NCI-H82 treated with DMSO at 0.1 percent for 48 hours (cell line): ENCODE measurements around the gene SPTBN4.
"Not testable (repeated sequence)": the region's sequence is repeated elsewhere in the genome, so short reads cannot be mapped to it uniquely, and the experiment has no call there.

Source experiments
- DNase-seq: peaks from one replicate; lab custom pipeline; 2025; ENCODE audit not compliant: unreplicated experiment; lab: John Stamatoyannopoulos, UW

Gene SPTBN4

GRCh38 chr19:40556953-40557530 lies 90.2 kb downstream of the SPTBN4 start:
- DNase-seq = no peak

GRCh38 chr19:40559394-40559793 lies 92.6 kb downstream of the SPTBN4 start:
- DNase-seq = no peak

- no peak for DNase-seq
Measured at GRCh38 chr19:40560092-40560507, 93.3 kb downstream of the SPTBN4 start.

- no peak for DNase-seq
Measured at GRCh38 chr19:40561947-40562346, 95.1 kb downstream of the SPTBN4 start.

DNA sequence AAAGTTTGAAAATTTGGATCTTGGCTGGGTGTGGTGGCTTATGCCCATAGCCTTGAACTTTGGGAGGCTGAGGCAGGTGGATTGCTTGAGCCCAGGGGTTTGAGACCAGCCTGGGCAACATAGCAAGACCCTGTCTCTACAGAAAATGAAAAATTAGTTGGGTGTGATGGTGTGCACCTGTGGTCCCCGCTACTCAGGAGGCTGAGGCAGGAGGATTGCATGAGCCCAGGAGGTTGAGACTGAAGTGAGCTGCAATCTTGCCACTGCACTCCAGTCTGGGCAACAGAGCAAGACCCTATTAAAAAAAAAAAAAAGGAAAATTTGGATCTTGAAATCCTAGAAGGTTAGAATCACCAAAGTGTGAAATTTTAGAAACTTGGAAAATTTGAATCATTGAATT lies 97.7 kb downstream of the SPTBN4 start:
- not testable (repeated sequence) for DNase-seq

DNA sequence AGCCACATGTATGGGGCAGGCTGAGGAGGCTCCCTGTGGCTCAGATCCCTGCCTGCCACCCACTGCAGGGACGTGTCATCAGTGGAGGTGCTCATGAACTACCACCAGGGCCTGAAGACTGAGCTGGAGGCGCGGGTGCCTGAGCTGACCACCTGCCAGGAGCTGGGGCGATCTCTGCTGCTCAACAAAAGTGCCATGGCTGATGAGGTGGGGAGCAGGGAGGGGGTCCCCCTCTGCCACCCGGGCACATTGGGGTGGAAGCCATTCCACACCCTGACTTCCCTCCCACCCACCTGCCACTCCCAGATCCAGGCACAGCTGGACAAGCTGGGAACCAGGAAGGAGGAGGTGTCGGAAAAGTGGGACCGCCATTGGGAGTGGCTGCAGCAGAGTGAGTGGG lies 98.6 kb downstream of the SPTBN4 start:
- no peak for DNase-seq

DNA sequence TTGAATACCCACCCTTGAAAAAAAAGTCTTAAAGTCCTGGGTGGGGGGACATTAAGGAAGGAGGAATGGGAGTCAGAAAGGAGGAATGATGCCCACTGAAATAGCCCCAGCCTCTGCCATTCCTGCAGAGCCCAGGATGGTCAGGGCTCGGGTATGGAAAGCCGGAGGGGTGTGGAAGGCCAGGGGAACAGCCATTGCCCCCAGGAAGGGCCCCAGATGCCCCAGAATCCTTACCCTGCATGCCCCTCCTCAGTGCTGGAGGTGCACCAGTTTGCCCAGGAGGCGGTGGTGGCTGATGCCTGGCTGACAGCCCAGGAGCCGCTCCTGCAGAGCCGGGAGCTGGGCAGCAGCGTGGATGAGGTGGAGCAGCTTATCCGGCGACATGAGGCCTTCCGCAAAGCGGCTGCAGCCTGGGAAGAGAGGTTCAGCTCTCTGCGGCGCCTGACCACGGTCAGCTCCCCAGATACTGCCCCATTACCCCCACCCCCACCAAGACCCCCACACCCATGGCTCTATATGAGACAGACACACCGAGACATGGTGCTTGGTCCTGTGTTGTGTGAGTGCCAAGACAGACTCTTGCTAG lies 99.2 kb downstream of the SPTBN4 start:
- no peak for DNase-seq

GRCh38 chr19:40567040-40567749 lies 100.4 kb downstream of the SPTBN4 start:
- no peak for DNase-seq

DNA sequence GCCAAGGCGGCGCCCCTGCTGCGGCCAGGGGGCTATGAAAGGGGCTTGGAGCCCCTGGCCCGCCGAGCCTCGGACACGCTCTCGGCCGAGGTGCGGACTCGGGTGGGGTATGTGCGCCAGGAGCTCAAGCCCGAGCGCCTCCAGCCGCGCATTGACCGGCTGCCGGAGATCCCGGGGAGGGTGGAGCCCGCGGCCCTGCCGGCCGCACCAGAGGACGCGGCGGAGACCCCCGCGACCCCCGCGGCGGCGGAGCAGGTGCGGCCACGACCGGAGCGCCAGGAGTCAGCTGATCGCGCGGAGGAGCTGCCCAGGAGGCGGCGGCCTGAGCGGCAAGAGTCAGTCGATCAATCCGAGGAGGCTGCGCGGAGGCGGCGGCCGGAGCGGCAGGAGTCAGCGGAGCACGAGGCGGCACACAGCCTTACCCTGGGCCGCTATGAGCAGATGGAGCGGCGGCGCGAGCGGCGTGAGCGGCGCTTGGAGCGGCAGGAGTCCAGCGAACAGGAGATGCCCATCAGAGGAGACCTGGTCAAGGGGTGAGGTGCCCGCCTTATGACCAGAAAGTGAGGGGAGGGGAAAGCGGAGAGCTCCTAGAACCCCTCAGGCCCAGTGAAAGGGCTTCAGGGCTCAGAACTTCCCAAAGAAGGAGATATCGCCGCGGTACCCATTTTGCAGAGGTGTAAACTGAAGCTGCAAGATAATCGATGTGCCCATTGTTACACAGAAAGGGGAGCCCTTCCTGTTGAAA lies 101.1 kb downstream of the SPTBN4 start:
- DNase-seq = no peak

- DNase-seq = no peak
Measured at GRCh38 chr19:40570313-40571004, 103.7 kb downstream of the SPTBN4 start.

GRCh38 chr19:40571005-40571318 lies 104.2 kb downstream of the SPTBN4 start:
- DNase-seq = no peak

- DNase-seq = no peak
Measured at GRCh38 chr19:40571831-40572495, 105.2 kb downstream of the SPTBN4 start.

- no peak for DNase-seq
Measured at GRCh38 chr19:40575326-40575725, 108.5 kb downstream of the SPTBN4 start.

DNA sequence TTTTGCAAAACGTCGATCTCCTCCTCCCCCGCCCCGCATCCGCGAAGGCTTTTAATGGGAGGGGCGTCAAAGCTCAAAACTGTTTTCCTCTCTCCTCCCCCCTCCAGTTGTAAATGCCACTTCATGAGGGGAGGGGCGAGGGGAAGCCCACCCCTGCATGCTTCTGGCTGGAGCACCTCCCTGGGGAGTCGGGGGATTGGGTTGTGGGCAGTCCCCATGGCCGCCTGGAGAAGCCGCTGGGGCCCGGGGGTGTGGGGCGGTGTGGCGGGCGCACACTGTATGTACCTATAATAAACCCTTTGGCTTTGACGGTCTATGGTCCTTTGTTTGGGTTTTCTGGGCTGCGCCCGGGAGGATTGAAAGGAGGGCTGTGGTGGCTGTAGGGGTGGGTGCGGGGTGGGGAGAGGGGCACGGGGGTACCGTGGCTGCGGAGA lies 109.4 kb downstream of the SPTBN4 start:
- peak; percentile 67 for DNase-seq

GRCh38 chr19:40576585-40577451 lies 110.0 kb downstream of the SPTBN4 start, which contains the start of gene SHKBP1:
SHKBP1 (plus strand) TSS chr19:40576873; CDS start chr19:40576900, 27 bp downstream.
- DNase-seq = peak; percentile 87

DNA sequence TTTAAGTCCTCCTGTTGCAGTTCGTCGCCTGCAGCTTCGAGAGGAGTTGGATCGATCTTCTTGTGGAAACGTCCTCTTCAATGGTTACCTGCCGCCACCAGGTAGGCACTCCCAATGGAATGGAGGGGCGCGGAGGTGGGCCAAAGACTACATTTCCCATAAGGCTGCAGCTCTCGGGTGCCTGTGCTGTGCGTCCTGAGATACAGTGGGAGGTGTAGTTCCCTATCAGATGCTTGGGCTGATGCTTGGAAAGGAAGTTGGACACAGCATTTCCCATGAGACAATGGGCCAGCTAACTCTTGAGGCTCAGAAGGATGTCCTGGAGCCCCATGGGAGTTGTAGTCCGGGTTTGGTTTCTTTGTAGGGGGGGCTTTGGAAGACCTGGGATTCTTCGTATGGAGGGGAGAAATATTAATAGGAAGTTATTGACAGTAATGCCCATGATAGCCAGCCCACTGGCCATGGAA lies 111.7 kb downstream of the SPTBN4 start:
- peak; percentile 70 for DNase-seq

GRCh38 chr19:40580619-40581018 lies 113.8 kb downstream of the SPTBN4 start:
- no peak for DNase-seq

- no peak for DNase-seq
Measured at GRCh38 chr19:40581531-40581930, 114.7 kb downstream of the SPTBN4 start.

- no peak for DNase-seq
Measured at GRCh38 chr19:40582467-40582866, 115.7 kb downstream of the SPTBN4 start.

- DNase-seq = no peak
Measured at GRCh38 chr19:40583283-40583682, 116.5 kb downstream of the SPTBN4 start.
